Uterus (tissue), 4 donors: ENCODE measurements around the gene OR6Y1. TPM values are rescaled to one million over a fixed set of nuclear protein-coding genes. Genes with fewer than 3 reads are reported as not detected.

ENCODE experiments used
- DNase-seq, 2 donors: peaks; one replicate each; pipeline ENCODE4 v3.0.0-alpha.2; 2019 to 2020
- H3K27ac ChIP-seq, 2 donors: fragments of 200-600 bp; sonication (generic); 1 replicate in 1 of 2; 2 replicates in 1 of 2; pipeline ENCODE4 v1.5.1; 2016 to 2018
- H3K27me3 ChIP-seq, 2 donors: fragments of 200-600 bp; sonication (generic); one replicate each; pipeline ENCODE4 v1.5.1; 2018 to 2019; ENCODE audit warnings: control low read depth in 1 of 2
- H3K36me3 ChIP-seq, 2 donors: fragments of 200-600 bp; sonication (generic); one replicate each; pipeline ENCODE4 v1.5.1; 2019; ENCODE audit warnings: control low read depth in 1 of 2
- H3K4me1 ChIP-seq, 2 donors: fragments of 200-600 bp; sonication (generic); one replicate each; pipeline ENCODE4 v1.5.1; 2018 to 2019; ENCODE audit warnings: control low read depth in 1 of 2
- H3K4me3 ChIP-seq, 2 donors: fragments of 200-600 bp; sonication (generic); 1 replicate in 1 of 2; 2 replicates in 1 of 2; pipeline ENCODE4 v1.5.1; 2018 to 2019; ENCODE audit warnings: mild to moderate bottlenecking in 1 of 2
- H3K9me3 ChIP-seq, 2 donors: fragments of 200-600 bp; sonication (generic); one replicate each; pipeline ENCODE4 v1.5.1; 2019; ENCODE audit warnings: control low read depth in 1 of 2
- CTCF ChIP-seq, 4 experiments: fragments of 200-600 bp in 2 of 4; fragments of 450-650 bp in 2 of 4; sonication (generic) in 2 of 4; IDR thresholded peaks; one replicate each; pipeline ENCODE4 v1.5.1; 2016 to 2019; ENCODE audit warnings: antibody characterized with exemption in 4 of 4, mild to moderate bottlenecking in 2 of 4, moderate library complexity in 1 of 4
- POLR2A ChIP-seq, 2 donors: fragments of 450-650 bp; IDR thresholded peaks; one replicate each; pipeline ENCODE4 v1.6.1; 2016; ENCODE audit warnings: antibody characterized with exemption in 2 of 2, mild to moderate bottlenecking in 1 of 2, moderate library complexity in 1 of 2
- intact Hi-C: fragments of 100-400 bp; cut with DNase I; formaldehyde crosslinking; loops from one replicate; pipeline ENCODE4 v1.15.1; 2023; ENCODE audit warnings: low total_unique reads
- total RNA-seq, 4 donors: library from RNA; depleted of rRNA in 3 of 4; stranded (reverse); fragments of >200 nt in 3 of 4; gene quantifications; one replicate each; pipeline versions ENCODE4 v1.1.0 to v1.2.4, GENCODE V29; 2014 to 2023
- donor health status: DM: yes; HTN: yes; CAD: no.

OR6Y1 gene, protein sequence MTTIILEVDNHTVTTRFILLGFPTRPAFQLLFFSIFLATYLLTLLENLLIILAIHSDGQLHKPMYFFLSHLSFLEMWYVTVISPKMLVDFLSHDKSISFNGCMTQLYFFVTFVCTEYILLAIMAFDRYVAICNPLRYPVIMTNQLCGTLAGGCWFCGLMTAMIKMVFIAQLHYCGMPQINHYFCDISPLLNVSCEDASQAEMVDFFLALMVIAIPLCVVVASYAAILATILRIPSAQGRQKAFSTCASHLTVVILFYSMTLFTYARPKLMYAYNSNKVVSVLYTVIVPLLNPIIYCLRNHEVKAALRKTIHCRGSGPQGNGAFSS
- under 1 TPM in 1 of 4 donors, not detected in 3; 0.07 TPM for total RNA-seq

DNA sequence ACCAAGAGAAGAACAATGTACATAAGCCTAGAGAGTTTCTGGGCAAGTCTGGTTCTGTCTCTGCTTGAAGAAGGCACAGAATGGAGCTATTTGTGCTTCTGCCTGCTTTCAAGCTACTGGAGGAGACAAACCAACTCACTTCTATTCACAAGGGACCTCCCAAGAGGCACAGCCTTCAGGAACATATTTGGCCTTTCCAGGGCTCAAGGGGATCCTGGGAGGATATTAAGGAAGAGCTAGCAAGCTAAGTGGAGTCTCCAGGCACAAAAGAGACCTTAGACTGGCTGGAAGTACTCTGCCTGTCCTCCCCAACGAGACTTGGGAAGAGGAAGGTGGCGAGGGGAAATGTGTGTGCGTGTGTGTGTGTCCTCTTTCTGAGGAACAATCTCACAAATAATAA is at the start of gene OR6Y1:
Gene OR6Y1, minus strand, starts transcription at position 54 of the 400 bp plus-strand sequence. CDS start 6,300 bp downstream, outside the sequence.
- intact Hi-C loops = no loop called here

GRCh38 chr1:158600735-158601134 is 46.5 kb upstream of the OR6Y1 start:
- H3K27ac ChIP-seq = no peak overlapping the region
- H3K27me3 ChIP-seq = no peaks in the 10 kb centered on the region
- H3K9me3 ChIP-seq = no peaks in the 10 kb centered on the region
- intact Hi-C loops = no loop called here
- H3K36me3 ChIP-seq = no peaks in the 10 kb centered on the region
- H3K4me1 ChIP-seq = no peaks in the 10 kb centered on the region
- TF ChIP-seq POLR2A (IDR thresholded peaks at IDR 0.05) (no peak), CTCF (IDR thresholded peaks at IDR 0.05) (no peak)
- no peak overlapping the region for H3K4me3 ChIP-seq
- DNase-seq = no peak

More for the DNA sequence above, at the start of gene OR6Y1:
- Histone ChIP-seq H3K4me3 (no peak within 1 kb of the TSS), H3K36me3 (no peaks in the 10 kb centered on the region), H3K4me1 (no peaks in the 10 kb centered on the region), H3K27ac (no peak within 1 kb of the TSS), H3K27me3 (no peaks in the 10 kb centered on the region), H3K9me3 (no peaks in the 10 kb centered on the region)
- TF ChIP-seq CTCF (IDR thresholded peaks at IDR 0.05) (no peak), POLR2A (IDR thresholded peaks at IDR 0.05) (no peak)
- DNase-seq = no peak

DNA sequence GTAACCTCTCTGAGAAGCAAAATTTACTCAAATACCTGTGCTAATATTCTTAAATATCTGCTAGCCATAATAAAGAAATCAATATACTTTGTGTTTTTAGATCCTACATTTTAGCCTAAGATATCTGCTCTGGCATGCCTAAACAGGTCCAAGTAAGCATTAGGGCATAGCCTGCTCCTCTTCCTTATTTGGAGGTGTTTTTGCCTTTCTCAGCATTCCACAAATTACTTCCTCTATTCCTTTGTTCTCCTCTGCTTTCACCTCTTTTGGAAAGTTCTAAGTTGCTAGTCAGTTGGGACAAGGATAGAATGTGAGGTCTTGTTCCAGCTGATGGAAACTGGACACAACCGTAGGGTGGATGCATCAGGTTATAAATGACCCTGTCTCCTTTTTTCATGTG is 32.7 kb upstream of the OR6Y1 start:
- H3K27me3 ChIP-seq = no peaks in the 10 kb centered on the region
- no peak overlapping the region for H3K4me3 ChIP-seq
- intact Hi-C loops = no loop called here
- H3K36me3 ChIP-seq = no peaks in the 10 kb centered on the region
- H3K27ac ChIP-seq = no peak overlapping the region
- TF ChIP-seq POLR2A (IDR thresholded peaks at IDR 0.05) (no peak), CTCF (IDR thresholded peaks at IDR 0.05) (no peak)
- no peaks in the 10 kb centered on the region for H3K4me1 ChIP-seq
- H3K9me3 ChIP-seq = no peaks in the 10 kb centered on the region
- no peak for DNase-seq

DNA sequence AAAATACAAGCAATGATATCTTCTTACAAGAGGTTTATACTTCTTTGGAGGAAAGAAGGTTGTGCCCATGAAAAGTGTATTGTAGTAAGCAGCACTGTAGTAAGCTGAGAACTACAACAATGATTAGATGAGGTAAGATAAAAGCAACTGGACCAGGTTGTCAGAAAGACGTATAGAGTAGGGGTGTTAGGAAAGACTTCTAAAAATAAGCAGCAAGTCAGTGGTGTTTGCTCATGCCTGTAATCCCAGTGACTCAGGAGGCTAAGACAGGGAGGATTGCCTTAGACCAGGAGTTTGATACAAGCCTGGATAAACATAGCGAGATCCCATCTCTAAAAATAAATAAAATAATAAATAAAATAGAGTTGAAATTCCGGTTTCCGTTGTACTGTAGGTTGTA is 29.8 kb upstream of the OR6Y1 start:
- DNase-seq = no peak
- H3K27ac ChIP-seq = no peak overlapping the region
- no peaks in the 10 kb centered on the region for H3K27me3 ChIP-seq
- H3K4me3 ChIP-seq = no peak overlapping the region
- H3K9me3 ChIP-seq = no peaks in the 10 kb centered on the region
- no peak for TF ChIP-seq POLR2A (IDR thresholded peaks at IDR 0.05)
- no peak for TF ChIP-seq CTCF (IDR thresholded peaks at IDR 0.05)
- intact Hi-C loops = no loop called here
- H3K4me1 ChIP-seq = no peaks in the 10 kb centered on the region
- H3K36me3 ChIP-seq = no peaks in the 10 kb centered on the region

GRCh38 chr1:158579733-158580132 is 25.5 kb upstream of the OR6Y1 start, which contains the start of gene OR10X1:
TSS of gene OR10X1 (minus strand) at chr1:158579899. CDS start at chr1:158579899, 0 bp downstream.
- no peaks in the 10 kb centered on the region for H3K9me3 ChIP-seq
- no peak for TF ChIP-seq POLR2A (IDR thresholded peaks at IDR 0.05)
- H3K4me1 ChIP-seq = no peaks in the 10 kb centered on the region
- no peak within 1 kb of the TSS for H3K4me3 ChIP-seq
- H3K27ac ChIP-seq = no peak within 1 kb of the TSS
- H3K36me3 ChIP-seq = no peaks in the 10 kb centered on the region
- H3K27me3 ChIP-seq = no peaks in the 10 kb centered on the region
- intact Hi-C loops = no loop called here
- DNase-seq = no peak
